H1 (cell line): ENCODE results near the gene DNAJC11. TPM values are rescaled to one million over a fixed set of nuclear protein-coding genes. Genes with fewer than 3 reads are reported as not detected.

Source experiments
- CREB1 ChIP-seq: IDR thresholded peaks from 2 replicates; pipeline ENCODE4 v1.6.1; 2012; ENCODE audit warnings: inconsistent platforms
- POLR2AphosphoS5 ChIP-seq: IDR thresholded peaks from 2 replicates; pipeline ENCODE4 v1.6.1; 2011; ENCODE audit warnings: low read depth, low read length
- polyA plus RNA-seq, 7 experiments: library from polyadenylated mRNA; depleted of rRNA in 3 of 7; stranded (reverse) in 5 of 7; unstranded in 2 of 7; fragments of >200 nt in 5 of 7; fragments of 200-250 nt in 2 of 7; gene quantifications; 1 replicate in 5 of 7; 2 replicates in 1 of 7; 4 replicates in 1 of 7; pipeline versions ENCODE4 v1.2.1 to v1.2.3, GENCODE V29; 2011 to 2013; ENCODE audit warnings: missing spikeins in 2 of 7, mixed read lengths in 2 of 7
- total RNA-seq: library from RNA; stranded (reverse); fragmentation: NEBNext Ultra II Directional; extraction: Animal tissue kit (Norgen Biotek cat#: 25700); gene quantifications from 2 replicates; pipeline ENCODE4 v1.2.1, GENCODE V29; 2021
- TF ChIP-seq, protein P1 (sequence below), 3 experiments: IDR thresholded peaks; 1 replicate in 2 of 3; 2 replicates in 1 of 3; pipeline versions ENCODE4 v1.5.1 to v1.6.1; 2011; ENCODE audit warnings: low read length in 3 of 3, mild to moderate bottlenecking in 3 of 3, inconsistent platforms in 2 of 3, low read depth in 1 of 3, moderate library complexity in 1 of 3; ENCODE audit not compliant: insufficient read depth in 1 of 3; ENCODE audit errors: control extremely low read depth in 1 of 3
- TF ChIP-seq, protein P2 (sequence below): IDR thresholded peaks from 2 replicates; pipeline ENCODE4 v1.6.1; 2012; ENCODE audit warnings: low read length, inconsistent platforms

Gene DNAJC11
- total and polyA plus RNA-seq, 2 of the 8 experiments (the other 6 are each of a cell fraction or from before 2014, with no cell fraction given): 43.9 to 90.9 TPM

DNA sequence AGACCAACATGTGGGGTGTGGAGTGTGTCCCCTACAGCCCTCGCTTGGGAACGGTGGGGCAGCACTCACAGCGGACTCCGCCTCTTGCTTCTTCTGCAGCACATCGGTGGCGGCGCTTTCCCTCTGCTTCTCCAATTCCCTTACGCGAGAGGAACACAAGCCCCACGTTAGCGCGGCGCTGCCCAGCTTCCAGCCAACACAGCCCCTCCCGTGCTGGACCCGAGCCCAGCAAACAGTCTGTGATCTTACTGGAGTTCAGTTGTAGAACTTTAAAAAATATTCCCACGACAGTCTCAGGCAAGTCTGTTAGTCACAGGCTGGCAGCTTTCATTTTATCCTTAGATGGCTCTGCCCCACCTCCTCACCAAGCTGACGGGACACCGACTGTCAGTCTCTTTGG lies 63.4 kb downstream of the DNAJC11 start (continued):
- TF ChIP-seq, protein P1, sequence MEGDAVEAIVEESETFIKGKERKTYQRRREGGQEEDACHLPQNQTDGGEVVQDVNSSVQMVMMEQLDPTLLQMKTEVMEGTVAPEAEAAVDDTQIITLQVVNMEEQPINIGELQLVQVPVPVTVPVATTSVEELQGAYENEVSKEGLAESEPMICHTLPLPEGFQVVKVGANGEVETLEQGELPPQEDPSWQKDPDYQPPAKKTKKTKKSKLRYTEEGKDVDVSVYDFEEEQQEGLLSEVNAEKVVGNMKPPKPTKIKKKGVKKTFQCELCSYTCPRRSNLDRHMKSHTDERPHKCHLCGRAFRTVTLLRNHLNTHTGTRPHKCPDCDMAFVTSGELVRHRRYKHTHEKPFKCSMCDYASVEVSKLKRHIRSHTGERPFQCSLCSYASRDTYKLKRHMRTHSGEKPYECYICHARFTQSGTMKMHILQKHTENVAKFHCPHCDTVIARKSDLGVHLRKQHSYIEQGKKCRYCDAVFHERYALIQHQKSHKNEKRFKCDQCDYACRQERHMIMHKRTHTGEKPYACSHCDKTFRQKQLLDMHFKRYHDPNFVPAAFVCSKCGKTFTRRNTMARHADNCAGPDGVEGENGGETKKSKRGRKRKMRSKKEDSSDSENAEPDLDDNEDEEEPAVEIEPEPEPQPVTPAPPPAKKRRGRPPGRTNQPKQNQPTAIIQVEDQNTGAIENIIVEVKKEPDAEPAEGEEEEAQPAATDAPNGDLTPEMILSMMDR (IDR thresholded peaks at IDR 0.05; ENCODE audit: control extremely low read depth in 1 of 3, insufficient read depth in 1 of 3, low read depth in 1 of 3, low read length in 3 of 3): no peak
- TF ChIP-seq POLR2AphosphoS5: no peak
- TF ChIP-seq, protein P2, sequence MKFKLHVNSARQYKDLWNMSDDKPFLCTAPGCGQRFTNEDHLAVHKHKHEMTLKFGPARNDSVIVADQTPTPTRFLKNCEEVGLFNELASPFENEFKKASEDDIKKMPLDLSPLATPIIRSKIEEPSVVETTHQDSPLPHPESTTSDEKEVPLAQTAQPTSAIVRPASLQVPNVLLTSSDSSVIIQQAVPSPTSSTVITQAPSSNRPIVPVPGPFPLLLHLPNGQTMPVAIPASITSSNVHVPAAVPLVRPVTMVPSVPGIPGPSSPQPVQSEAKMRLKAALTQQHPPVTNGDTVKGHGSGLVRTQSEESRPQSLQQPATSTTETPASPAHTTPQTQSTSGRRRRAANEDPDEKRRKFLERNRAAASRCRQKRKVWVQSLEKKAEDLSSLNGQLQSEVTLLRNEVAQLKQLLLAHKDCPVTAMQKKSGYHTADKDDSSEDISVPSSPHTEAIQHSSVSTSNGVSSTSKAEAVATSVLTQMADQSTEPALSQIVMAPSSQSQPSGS: no peak
- no peak for TF ChIP-seq CREB1
- TF ChIP-seq, all 59 proteins: peak for 0
